Measurements from ENCODE around the gene FIGN. TPM values are rescaled to one million over a fixed set of nuclear protein-coding genes. Genes with fewer than 3 reads are reported as not detected.

FIGN gene
- total RNA-seq, 1 donor: 3.5 TPM

- no peak overlapping the region for H3K4me3 ChIP-seq (ENCODE audit: low read depth, low read length)
- DNase-seq (ENCODE audit: low read depth): no peak
- TF ChIP-seq CTCF (IDR thresholded peaks at IDR 0.05; ENCODE audit: insufficient read depth, low read depth, low read length): no peak
These were observed 118.3 kb downstream of the FIGN start for GRCh38 chr2:163617517-163617916.

- no peak for TF ChIP-seq CTCF (IDR thresholded peaks at IDR 0.05; ENCODE audit: insufficient read depth, low read depth, low read length)
- DNase-seq (ENCODE audit: low read depth): no peak
- no peak overlapping the region for H3K4me3 ChIP-seq (ENCODE audit: low read depth, low read length)
These were observed 122.5 kb downstream of the FIGN start for GRCh38 chr2:163613266-163613731.

- no peak overlapping the region for H3K4me3 ChIP-seq (ENCODE audit: low read depth, low read length)
- no peak for TF ChIP-seq CTCF (IDR thresholded peaks at IDR 0.05; ENCODE audit: insufficient read depth, low read depth, low read length)
These were observed 123.5 kb downstream of the FIGN start for GRCh38 chr2:163612332-163612731.

GRCh38 chr2:163611557-163611906, 124.3 kb downstream of the FIGN start:
- TF ChIP-seq CTCF (IDR thresholded peaks at IDR 0.05; ENCODE audit: insufficient read depth, low read depth, low read length): no peak
- no peak overlapping the region for H3K4me3 ChIP-seq (ENCODE audit: low read depth, low read length)
- no peak for DNase-seq (ENCODE audit: low read depth)

More at GRCh38 chr2:163612332-163612731, 123.5 kb downstream of the FIGN start:
- no peak for DNase-seq (ENCODE audit: low read depth)

DNA sequence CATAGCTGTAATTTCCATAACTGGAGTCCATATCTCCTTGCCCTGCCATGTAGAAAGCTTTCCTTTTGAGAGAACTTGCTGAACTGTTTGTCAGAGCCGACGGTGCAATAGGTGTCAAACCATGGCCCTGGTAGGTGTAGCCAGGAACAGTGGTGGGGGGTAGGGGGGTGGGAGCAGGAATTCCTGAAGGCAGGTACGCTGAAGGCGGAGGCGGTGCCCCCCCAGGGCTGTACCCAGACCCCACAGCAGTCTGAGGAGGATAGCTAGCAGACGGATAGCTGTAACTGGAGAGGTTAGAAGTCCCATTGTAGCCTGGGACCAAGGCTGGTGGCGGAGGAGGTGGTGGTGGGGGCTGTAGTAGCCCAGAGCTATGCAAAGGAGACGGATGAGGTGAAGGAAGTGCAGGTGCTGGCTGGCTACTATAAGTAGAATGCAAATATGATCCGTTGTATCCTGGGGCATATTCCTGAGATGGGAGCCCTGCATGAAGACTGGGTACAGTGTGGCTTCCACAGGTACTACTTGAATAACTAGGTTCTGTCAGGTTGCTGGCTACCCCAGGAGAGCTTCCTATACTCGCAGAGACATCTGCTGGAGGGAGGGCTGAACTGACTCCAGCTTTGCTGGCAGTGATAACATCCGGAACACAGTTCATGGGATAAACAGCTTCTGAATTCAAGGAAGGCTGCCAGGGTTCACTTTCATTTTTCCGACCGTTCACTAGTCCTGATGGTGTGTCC, 124.8 kb downstream of the FIGN start:
- DNase-seq (ENCODE audit: low read depth): no peak
- H3K4me3 ChIP-seq (ENCODE audit: low read depth, low read length): no peak overlapping the region
- peak; percentile 37 for TF ChIP-seq CTCF (IDR thresholded peaks at IDR 0.05; ENCODE audit: insufficient read depth, low read depth, low read length)

- no peak for TF ChIP-seq CTCF (IDR thresholded peaks at IDR 0.05; ENCODE audit: insufficient read depth, low read depth, low read length)
- no peak for DNase-seq (ENCODE audit: low read depth)
- no peak overlapping the region for H3K4me3 ChIP-seq (ENCODE audit: low read depth, low read length)
These were observed 128.2 kb downstream of the FIGN start for GRCh38 chr2:163607630-163608029.

DNA sequence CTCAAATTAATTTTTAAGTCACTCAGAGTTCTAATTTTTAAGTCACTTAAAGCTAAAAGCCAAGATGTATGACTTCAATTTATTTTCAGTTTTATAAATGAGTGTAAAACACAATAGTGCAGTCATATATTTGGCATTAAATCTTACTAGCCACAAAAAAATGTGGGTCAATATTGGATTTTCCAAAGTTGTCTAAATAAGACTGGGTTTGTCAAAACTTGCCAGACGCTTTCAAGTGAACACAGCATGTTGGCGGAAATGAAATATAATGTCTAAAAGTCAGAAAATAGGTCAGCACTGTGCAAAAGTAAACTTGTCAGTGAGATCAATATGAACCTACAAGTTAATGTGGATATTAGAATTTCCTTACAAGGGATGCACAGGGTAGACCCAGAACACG, 128.9 kb downstream of the FIGN start:
- no peak overlapping the region for H3K4me3 ChIP-seq (ENCODE audit: low read depth, low read length)
- no peak for TF ChIP-seq CTCF (IDR thresholded peaks at IDR 0.05; ENCODE audit: insufficient read depth, low read depth, low read length)
- DNase-seq (ENCODE audit: low read depth): no peak

Measured in fibroblast of villous mesenchyme (primary cell).